Stimulated activated memory B cell treated with anti-CD40 and anti-IgM and Interleukin-4, amounts not matched to agents 10 μg/mL and 1 μg/mL and 100 μg/mL, for 72 hours (primary cell): ENCODE measurements around the gene UGT2B7.
"Not testable (repeated sequence)": the region's sequence is repeated elsewhere in the genome, so short reads cannot be mapped to it uniquely, and the experiment has no call there.

ENCODE experiments used
- ATAC-seq: fragments of 150-1000 bp; cut with Tn5 transposase; 2 replicates; pipeline ENCODE4 v1.10.0; 2021
- H3K27ac Mint-ChIP-seq: one replicate; pipeline ENCODE4 v1.8.0; 2022; ENCODE audit warnings: mild to moderate bottlenecking, mixed read lengths
- H3K27me3 Mint-ChIP-seq: one replicate; pipeline ENCODE4 v1.8.0; 2022; ENCODE audit warnings: mixed read lengths
- H3K36me3 Mint-ChIP-seq: one replicate; pipeline ENCODE4 v1.8.0; 2022; ENCODE audit warnings: mixed read lengths
- H3K4me1 Mint-ChIP-seq: one replicate; pipeline ENCODE4 v1.8.0; 2022; ENCODE audit warnings: mixed read lengths
- H3K4me3 Mint-ChIP-seq: one replicate; pipeline ENCODE4 v1.8.0; 2022; ENCODE audit warnings: mild to moderate bottlenecking, moderate library complexity, mixed read lengths
- H3K9me3 Mint-ChIP-seq: one replicate; pipeline ENCODE4 v1.8.0; 2022; ENCODE audit warnings: mixed read lengths

UGT2B7 gene

GRCh38 chr4:69096111-69096656, at the start of gene UGT2B7:
UGT2B7 (plus strand) TSS chr4:69096474; CDS start chr4:69096521, 47 bp downstream.
- ATAC-seq, result no peak
- H3K9me3 Mint-ChIP-seq, result no peaks in the 10 kb centered on the region
- H3K4me1 Mint-ChIP-seq, result no peaks in the 10 kb centered on the region
- H3K27me3 Mint-ChIP-seq, result no peaks in the 10 kb centered on the region
- no peak within 1 kb of the TSS for H3K27ac Mint-ChIP-seq
- H3K36me3 Mint-ChIP-seq, result no peaks in the 10 kb centered on the region
- H3K4me3 Mint-ChIP-seq, result no peak within 1 kb of the TSS

- H3K4me3 Mint-ChIP-seq, result no peak overlapping the region
- H3K27me3 Mint-ChIP-seq, result no peaks in the 10 kb centered on the region
- no peaks in the 10 kb centered on the region for H3K9me3 Mint-ChIP-seq
- ATAC-seq, result no peak
- H3K36me3 Mint-ChIP-seq, result no peaks in the 10 kb centered on the region
- H3K27ac Mint-ChIP-seq, result no peak overlapping the region
- H3K4me1 Mint-ChIP-seq, result no peaks in the 10 kb centered on the region
Observed at GRCh38 chr4:69049860-69050259, 46.4 kb upstream of the UGT2B7 start.

GRCh38 chr4:69050853-69051575, 45.3 kb upstream of the UGT2B7 start:
- H3K4me3 Mint-ChIP-seq, H3K27ac Mint-ChIP-seq, H3K27me3 Mint-ChIP-seq, H3K36me3 Mint-ChIP-seq, ATAC-seq, H3K9me3 Mint-ChIP-seq, H3K4me1 Mint-ChIP-seq: not testable (repeated sequence)

- Mint-ChIP-seq H3K9me3 (no peaks in the 10 kb centered on the region), H3K27me3 (no peaks in the 10 kb centered on the region), H3K27ac (no peak overlapping the region), H3K36me3 (no peaks in the 10 kb centered on the region), H3K4me1 (no peaks in the 10 kb centered on the region), H3K4me3 (no peak overlapping the region)
- ATAC-seq, result no peak
Observed at GRCh38 chr4:69051576-69051943, 44.7 kb upstream of the UGT2B7 start.

- not testable (repeated sequence) for H3K9me3 Mint-ChIP-seq, H3K27ac Mint-ChIP-seq, H3K4me1 Mint-ChIP-seq, H3K4me3 Mint-ChIP-seq, H3K36me3 Mint-ChIP-seq, ATAC-seq, H3K27me3 Mint-ChIP-seq
Observed at GRCh38 chr4:69053309-69053885, 42.9 kb upstream of the UGT2B7 start.

GRCh38 chr4:69054033-69054432, 42.2 kb upstream of the UGT2B7 start:
- not testable (repeated sequence) for H3K4me1 Mint-ChIP-seq, H3K9me3 Mint-ChIP-seq, H3K4me3 Mint-ChIP-seq, H3K36me3 Mint-ChIP-seq, H3K27me3 Mint-ChIP-seq, H3K27ac Mint-ChIP-seq, ATAC-seq

- no peak for ATAC-seq
- no peaks in the 10 kb centered on the region for H3K4me1 Mint-ChIP-seq
- H3K4me3 Mint-ChIP-seq, result no peak overlapping the region
- no peaks in the 10 kb centered on the region for H3K27me3 Mint-ChIP-seq
- H3K9me3 Mint-ChIP-seq, result no peaks in the 10 kb centered on the region
- H3K27ac Mint-ChIP-seq, result no peak overlapping the region
- H3K36me3 Mint-ChIP-seq, result no peaks in the 10 kb centered on the region
Observed at GRCh38 chr4:69054578-69055200, 41.6 kb upstream of the UGT2B7 start.

GRCh38 chr4:69056150-69056549, 40.1 kb upstream of the UGT2B7 start:
- Mint-ChIP-seq H3K27me3 (no peaks in the 10 kb centered on the region), H3K4me3 (no peak overlapping the region), H3K27ac (no peak overlapping the region), H3K36me3 (no peaks in the 10 kb centered on the region), H3K9me3 (no peaks in the 10 kb centered on the region), H3K4me1 (no peaks in the 10 kb centered on the region)
- ATAC-seq, result no peak

GRCh38 chr4:69056921-69057550, 39.2 kb upstream of the UGT2B7 start:
- no peak overlapping the region for H3K27ac Mint-ChIP-seq

GRCh38 chr4:69057620-69058409, 38.5 kb upstream of the UGT2B7 start:
- Mint-ChIP-seq H3K4me3 (no peak overlapping the region), H3K9me3 (no peaks in the 10 kb centered on the region), H3K27ac (no peak overlapping the region), H3K36me3 (no peaks in the 10 kb centered on the region), H3K4me1 (no peaks in the 10 kb centered on the region), H3K27me3 (no peaks in the 10 kb centered on the region)
- no peak for ATAC-seq

More at GRCh38 chr4:69056921-69057550, 39.2 kb upstream of the UGT2B7 start:
- H3K4me1 Mint-ChIP-seq, result no peaks in the 10 kb centered on the region
- H3K4me3 Mint-ChIP-seq, result no peak overlapping the region
- no peaks in the 10 kb centered on the region for H3K36me3 Mint-ChIP-seq
- ATAC-seq, result no peak
- no peaks in the 10 kb centered on the region for H3K9me3 Mint-ChIP-seq
- H3K27me3 Mint-ChIP-seq, result no peaks in the 10 kb centered on the region

GRCh38 chr4:69058410-69059059, 37.7 kb upstream of the UGT2B7 start:
- no peak overlapping the region for H3K27ac Mint-ChIP-seq
- no peaks in the 10 kb centered on the region for H3K27me3 Mint-ChIP-seq
- ATAC-seq, result no peak
- no peaks in the 10 kb centered on the region for H3K9me3 Mint-ChIP-seq
- no peaks in the 10 kb centered on the region for H3K4me1 Mint-ChIP-seq
- no peak overlapping the region for H3K4me3 Mint-ChIP-seq
- no peaks in the 10 kb centered on the region for H3K36me3 Mint-ChIP-seq

GRCh38 chr4:69060651-69061308, 35.5 kb upstream of the UGT2B7 start:
- Mint-ChIP-seq H3K4me1 (no peaks in the 10 kb centered on the region), H3K4me3 (no peak overlapping the region), H3K27me3 (no peaks in the 10 kb centered on the region), H3K36me3 (no peaks in the 10 kb centered on the region), H3K9me3 (peaks cover 5% of the 10 kb centered on the region), H3K27ac (no peak overlapping the region)
- ATAC-seq, result no peak

- Mint-ChIP-seq H3K4me3 (no peak overlapping the region), H3K9me3 (peaks cover 5% of the 10 kb centered on the region), H3K27ac (no peak overlapping the region), H3K27me3 (no peaks in the 10 kb centered on the region), H3K4me1 (no peaks in the 10 kb centered on the region), H3K36me3 (no peaks in the 10 kb centered on the region)
- ATAC-seq, result no peak
Observed at GRCh38 chr4:69064391-69064790, 31.9 kb upstream of the UGT2B7 start.

- Mint-ChIP-seq H3K27ac (no peak overlapping the region), H3K4me3 (no peak overlapping the region), H3K27me3 (no peaks in the 10 kb centered on the region), H3K4me1 (no peaks in the 10 kb centered on the region), H3K9me3 (peaks cover 5% of the 10 kb centered on the region), H3K36me3 (no peaks in the 10 kb centered on the region)
- ATAC-seq, result no peak
Observed at GRCh38 chr4:69066945-69067344, 29.3 kb upstream of the UGT2B7 start.
